GM10248 (cell line): Measurements from ENCODE around the gene HP.
"Not testable (repeated sequence)": the region's sequence is repeated elsewhere in the genome, so short reads cannot be mapped to it uniquely, and the experiment has no call there.

Experiments
- CTCF ChIA-PET: fragments of 300-600 bp; sonication (Branson Sonifier 250); formaldehyde crosslinking; extraction: SDS; loops from one replicate; lab custom pipeline; 2021; ENCODE audit warnings: antibody characterized with exemption; lab: Yijun Ruan, JAX
- POLR2A ChIA-PET: fragments of 350-650 bp; sonication (Branson Sonifier 250); formaldehyde crosslinking; extraction: SDS; loops from one replicate; lab custom pipeline; 2020; ENCODE audit warnings: antibody characterized with exemption; lab: Yijun Ruan, JAX
- DNase-seq: peaks from one replicate; pipeline ENCODE4 v3.0.0; 2012; ENCODE audit errors: extremely low spot score
- CTCF ChIP-seq: IDR thresholded peaks from 2 replicates; pipeline ENCODE4 v1.5.1; 2012; ENCODE audit warnings: mild to moderate bottlenecking, low read depth; ENCODE audit errors: extremely low read depth, missing control alignments, control extremely low read depth

HP gene

GRCh38 chr16:72064361-72064894 lies 10.1 kb downstream of the HP start:
- no peak for TF ChIP-seq CTCF
- ChIA-PET POLR2A (no interaction called here), CTCF (no interaction called here)
- no peak for DNase-seq

GRCh38 chr16:72066747-72067146 lies 12.4 kb downstream of the HP start:
- TF ChIP-seq CTCF, result peak; percentile 64
- DNase-seq, result peak; percentile 29
- ChIA-PET CTCF (interaction anchor here (1.0 to 3.2 kb wide), 12 partner anchors 11 to 53 kb away, joined by 4 to 15 read pairs (median 4); no protein-coding TSS in a partner anchor), POLR2A (no interaction called here)

- ChIA-PET CTCF (interaction anchor here (1.0 to 3.2 kb wide), 3 partner anchors 26 to 108 kb away, joined by 4 to 9 read pairs (median 4); no protein-coding TSS in a partner anchor), POLR2A (no interaction called here)
- TF ChIP-seq CTCF, result no peak
- no peak for DNase-seq
These were observed 14.6 kb downstream of the HP start for GRCh38 chr16:72068930-72069329.

DNA sequence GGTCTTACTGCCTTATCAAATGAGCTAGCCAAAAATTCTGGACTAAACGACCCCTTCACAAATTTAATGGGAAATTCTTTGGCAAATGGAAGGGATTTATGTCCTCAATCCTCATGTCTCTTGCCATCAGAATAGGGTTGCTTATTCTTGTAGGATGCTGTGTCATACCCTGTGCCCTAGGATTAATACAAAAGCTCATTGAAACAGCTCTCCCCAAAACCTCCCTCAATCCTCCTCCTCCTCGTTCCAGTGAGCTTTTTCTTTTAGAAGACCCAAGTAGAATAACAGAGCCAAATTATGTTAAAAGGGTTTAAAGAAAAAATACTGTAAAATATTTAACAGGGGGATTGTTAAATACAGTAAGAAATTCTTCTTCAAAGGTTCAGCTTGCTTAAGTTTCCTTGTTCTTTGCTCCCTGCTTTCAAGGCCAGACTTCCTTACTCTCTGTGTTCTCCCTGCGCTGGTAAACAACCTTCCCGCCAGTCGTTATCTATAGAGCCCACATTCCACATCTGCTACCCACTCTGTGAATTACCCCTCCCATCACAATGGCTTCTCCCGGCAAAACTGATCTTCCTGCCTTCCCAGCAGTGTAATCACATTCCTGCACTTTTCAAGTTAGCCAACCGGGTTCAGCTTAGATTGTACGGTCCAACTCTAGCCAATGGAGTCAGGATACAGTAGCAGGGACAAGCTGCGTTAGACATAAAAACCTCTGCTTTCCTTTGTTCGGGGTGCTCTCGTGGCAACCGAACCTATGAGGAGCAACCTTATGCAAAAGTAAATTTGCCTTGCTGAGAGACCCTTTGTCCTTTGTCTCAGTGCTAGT lies 18.4 kb downstream of the HP start:
- ChIA-PET POLR2A (no interaction called here), CTCF (interaction anchor here (0.7 to 1.2 kb wide), 4 partner anchors 8 to 27 kb away, joined by 3 to 5 read pairs (median 3); no protein-coding TSS in a partner anchor)
- no peak for DNase-seq
- TF ChIP-seq CTCF, result no peak

- POLR2A ChIA-PET, result no interaction called here
- no peak for TF ChIP-seq CTCF
- CTCF ChIA-PET, result interaction anchor here (0.8 kb wide), 1 partner anchor 10 kb away, joined by 3 read pairs; the partner anchor contains the start of gene HPR
- no peak for DNase-seq
These were observed 19.4 kb downstream of the HP start for GRCh38 chr16:72073560-72074230.

DNA sequence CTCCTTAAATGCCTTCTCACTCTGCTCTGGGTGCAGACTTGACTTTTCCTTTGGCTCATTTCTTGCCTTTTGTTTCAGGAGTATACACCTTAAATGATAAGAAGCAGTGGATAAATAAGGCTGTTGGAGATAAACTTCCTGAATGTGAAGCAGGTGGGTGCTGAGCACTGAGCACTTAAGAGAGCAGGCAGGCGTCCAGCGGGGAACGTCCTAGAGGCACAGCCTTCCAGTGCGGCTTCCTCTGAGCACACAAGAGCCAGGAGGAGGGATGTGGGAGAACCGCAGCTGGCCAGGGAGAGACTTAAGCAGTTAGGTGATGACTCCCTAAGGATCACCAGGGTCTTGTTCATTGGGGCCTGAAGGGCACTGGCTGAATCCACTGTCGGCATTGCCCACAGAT lies 20.8 kb downstream of the HP start:
- CTCF ChIA-PET, DNase-seq, POLR2A ChIA-PET: not testable (repeated sequence)

DNA sequence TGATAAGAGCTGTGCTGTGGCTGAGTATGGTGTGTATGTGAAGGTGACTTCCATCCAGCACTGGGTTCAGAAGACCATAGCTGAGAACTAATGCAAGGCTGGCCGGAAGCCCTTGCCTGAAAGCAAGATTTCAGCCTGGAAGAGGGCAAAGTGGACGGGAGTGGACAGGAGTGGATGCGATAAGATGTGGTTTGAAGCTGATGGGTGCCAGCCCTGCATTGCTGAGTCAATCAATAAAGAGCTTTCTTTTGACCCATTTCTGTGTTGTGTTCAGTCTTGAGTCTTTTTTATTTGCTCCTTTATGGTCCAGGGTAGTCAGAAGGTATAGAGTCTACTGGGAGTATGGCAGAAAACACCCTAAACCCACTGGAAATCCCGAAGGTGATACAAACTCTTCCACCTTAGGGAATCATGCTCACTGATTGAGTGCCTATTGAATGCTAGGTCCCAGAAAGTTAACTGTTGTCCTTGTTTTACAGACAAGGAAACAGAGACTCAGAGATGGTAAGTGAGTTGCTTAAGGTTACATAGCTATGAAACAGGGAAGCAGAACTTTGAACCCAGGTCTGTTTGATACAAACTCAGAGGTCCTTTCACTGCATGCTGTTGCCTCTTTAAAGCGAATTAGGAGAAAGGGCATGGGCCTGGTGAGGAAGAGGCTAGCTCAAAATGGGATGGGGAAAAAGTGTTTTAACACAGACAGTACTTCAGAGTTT lies 22.8 kb downstream of the HP start:
- DNase-seq, POLR2A ChIA-PET: not testable (repeated sequence)
- CTCF ChIA-PET, result interaction anchor here (1.3 kb wide), 1 partner anchor 11 kb away, joined by 4 read pairs; no protein-coding TSS in a partner anchor
